Ectodermal cell (in vitro differentiated cells): ENCODE measurements around the gene HFM1.
"Not testable (repeated sequence)": the region's sequence is repeated elsewhere in the genome, so short reads cannot be mapped to it uniquely, and the experiment has no call there.

ENCODE experiments used
- H3K27ac ChIP-seq: 2 replicates; pipeline ENCODE4 v1.7.0; 2013; ENCODE audit warnings: mild to moderate bottlenecking, low read depth, low read length; ENCODE audit not compliant: insufficient read depth, poor library complexity, severe bottlenecking
- H3K27me3 ChIP-seq: 2 replicates; pipeline ENCODE4 v1.7.0; 2013; ENCODE audit warnings: mild to moderate bottlenecking, low read length; ENCODE audit not compliant: insufficient read depth, control insufficient read depth, poor library complexity, severe bottlenecking
- H3K36me3 ChIP-seq: one replicate; pipeline ENCODE4 v1.7.0; 2013; ENCODE audit warnings: low read length; ENCODE audit not compliant: control insufficient read depth, insufficient read depth
- H3K4me1 ChIP-seq: one replicate; pipeline ENCODE4 v1.7.0; 2013; ENCODE audit warnings: low read length; ENCODE audit not compliant: control insufficient read depth, insufficient read depth
- H3K4me3 ChIP-seq: 2 replicates; pipeline ENCODE4 v1.7.0; 2013; ENCODE audit warnings: low read depth, low read length, control low read depth; ENCODE audit not compliant: insufficient read depth
- H3K9me3 ChIP-seq: 2 replicates; pipeline ENCODE4 v1.7.0; 2013; ENCODE audit warnings: mild to moderate bottlenecking, low read length, moderate library complexity; ENCODE audit not compliant: control insufficient read depth
- WGBS, 2 experiments: methylation state at CpG; one replicate each; pipeline ENCODE4 v1.1.7; 2013; ENCODE audit warnings: missing lambda C conversion rate in 2 of 2; 5-methylcytosine and 5-hydroxymethylcytosine counted together

HFM1 gene

DNA sequence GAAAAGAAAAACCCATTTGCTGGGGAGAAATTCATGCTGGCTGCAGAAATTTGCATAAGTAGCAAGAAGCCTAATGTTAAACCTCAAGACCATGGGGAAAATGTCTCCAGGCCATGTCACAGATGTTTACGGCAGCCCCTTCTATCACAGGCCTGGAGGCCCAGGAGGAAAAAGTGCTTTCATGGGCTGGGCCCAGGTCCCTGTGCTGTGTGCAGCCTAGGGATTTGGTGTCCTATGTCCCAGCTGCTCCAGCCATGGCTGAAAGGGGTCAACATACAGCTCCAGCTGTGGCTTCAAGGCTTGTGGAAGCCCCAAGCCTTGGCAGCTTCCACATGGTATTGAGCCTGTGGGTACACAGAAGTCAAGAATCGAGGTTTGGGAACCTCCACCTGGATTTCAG lies 93.0 kb downstream of the HFM1 start:
- H3K27me3 ChIP-seq = no peaks in the 10 kb centered on the region
- H3K27ac ChIP-seq = no peak overlapping the region
- WGBS, 2 experiments = 93 to 96% methylated on average over 2 of the region's 2 CpGs
- H3K9me3 ChIP-seq = no peaks in the 10 kb centered on the region
- no peaks in the 10 kb centered on the region for H3K4me1 ChIP-seq
- H3K36me3 ChIP-seq = peaks cover 3% of the 10 kb centered on the region
- H3K4me3 ChIP-seq = no peak overlapping the region

DNA sequence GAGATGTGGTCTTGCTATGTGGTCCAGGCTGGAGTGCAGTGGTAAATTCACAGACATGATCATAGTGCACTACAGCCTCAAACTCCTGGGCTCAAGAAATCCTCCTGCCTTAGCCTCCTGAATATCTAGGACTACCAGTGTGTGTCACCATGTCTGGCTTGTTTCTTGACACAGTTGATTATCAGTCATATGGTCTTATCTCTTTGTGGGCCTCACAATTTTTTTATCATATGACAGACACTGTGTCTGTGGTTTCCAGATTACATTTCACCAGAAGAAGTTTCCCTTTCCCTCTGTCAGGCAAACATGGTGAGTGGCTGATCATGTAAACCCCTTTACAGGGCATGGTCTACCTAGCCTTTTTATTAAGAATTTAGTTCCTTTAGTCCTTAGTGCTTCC lies 96.1 kb downstream of the HFM1 start:
- Histone ChIP-seq H3K36me3 (peaks cover 3% of the 10 kb centered on the region), H3K4me1 (no peaks in the 10 kb centered on the region), H3K9me3 (no peaks in the 10 kb centered on the region), H3K4me3 (no peak overlapping the region), H3K27me3 (no peaks in the 10 kb centered on the region), H3K27ac (no peak overlapping the region)

DNA sequence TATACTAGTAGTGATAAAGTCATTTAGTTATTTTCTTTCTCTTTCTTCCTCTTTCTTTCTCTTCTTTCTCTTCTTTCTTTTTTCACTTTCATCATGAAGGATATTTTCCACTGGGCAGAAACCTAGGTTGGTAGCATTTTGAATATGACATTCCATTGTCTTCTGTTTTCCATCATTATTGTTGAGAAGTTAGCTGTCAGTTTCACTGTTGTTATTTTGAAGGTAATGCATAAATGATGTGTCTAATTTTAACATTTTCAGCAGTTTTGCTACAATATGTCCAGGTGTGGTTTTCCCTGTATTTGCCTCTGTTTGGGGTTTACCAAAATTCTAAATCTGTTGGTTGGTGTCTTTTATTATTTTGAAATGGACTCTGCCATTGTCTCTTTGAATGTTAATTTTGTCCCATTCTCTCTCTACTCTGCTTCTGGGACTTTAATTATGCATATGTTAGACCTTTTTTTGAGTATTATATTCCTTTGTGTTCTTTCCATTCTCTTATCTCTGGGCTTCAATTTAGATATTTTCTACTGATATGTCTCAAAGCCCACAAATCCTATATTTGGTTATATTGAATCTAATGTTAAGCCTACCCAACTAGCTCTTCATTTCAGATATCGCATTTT lies 96.7 kb downstream of the HFM1 start:
- H3K4me1 ChIP-seq = no peaks in the 10 kb centered on the region
- no peaks in the 10 kb centered on the region for H3K9me3 ChIP-seq
- no peak overlapping the region for H3K27ac ChIP-seq
- no peaks in the 10 kb centered on the region for H3K27me3 ChIP-seq
- H3K4me3 ChIP-seq = no peak overlapping the region
- H3K36me3 ChIP-seq = peaks cover 3% of the 10 kb centered on the region
- no CpG with 5 or more reads among the region's 1 CpG for WGBS, 2 experiments

DNA sequence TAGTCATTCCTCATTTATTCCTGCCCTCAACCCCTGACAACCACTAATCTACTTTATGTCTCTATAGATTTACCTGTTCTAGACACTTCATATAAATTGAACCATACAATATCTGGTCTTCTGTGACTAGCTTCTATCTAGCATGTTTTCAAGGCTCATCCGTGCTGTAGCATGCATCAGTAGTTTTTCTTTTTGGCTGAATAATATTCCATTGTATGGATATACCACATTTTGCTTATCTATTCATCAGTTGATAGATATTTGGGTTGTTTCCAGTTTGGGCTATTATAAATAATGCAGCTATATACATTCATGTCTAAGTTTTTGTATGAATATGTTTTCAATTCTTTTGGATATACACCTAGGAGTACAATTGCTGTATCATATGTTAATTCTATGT lies 101.5 kb downstream of the HFM1 start:
- H3K36me3 ChIP-seq = no peaks in the 10 kb centered on the region
- no peaks in the 10 kb centered on the region for H3K9me3 ChIP-seq
- H3K4me1 ChIP-seq = no peaks in the 10 kb centered on the region
- H3K27ac ChIP-seq = no peak overlapping the region
- no CpG with 5 or more reads among the region's 1 CpG for WGBS, 2 experiments
- H3K4me3 ChIP-seq = no peak overlapping the region
- H3K27me3 ChIP-seq = no peaks in the 10 kb centered on the region

DNA sequence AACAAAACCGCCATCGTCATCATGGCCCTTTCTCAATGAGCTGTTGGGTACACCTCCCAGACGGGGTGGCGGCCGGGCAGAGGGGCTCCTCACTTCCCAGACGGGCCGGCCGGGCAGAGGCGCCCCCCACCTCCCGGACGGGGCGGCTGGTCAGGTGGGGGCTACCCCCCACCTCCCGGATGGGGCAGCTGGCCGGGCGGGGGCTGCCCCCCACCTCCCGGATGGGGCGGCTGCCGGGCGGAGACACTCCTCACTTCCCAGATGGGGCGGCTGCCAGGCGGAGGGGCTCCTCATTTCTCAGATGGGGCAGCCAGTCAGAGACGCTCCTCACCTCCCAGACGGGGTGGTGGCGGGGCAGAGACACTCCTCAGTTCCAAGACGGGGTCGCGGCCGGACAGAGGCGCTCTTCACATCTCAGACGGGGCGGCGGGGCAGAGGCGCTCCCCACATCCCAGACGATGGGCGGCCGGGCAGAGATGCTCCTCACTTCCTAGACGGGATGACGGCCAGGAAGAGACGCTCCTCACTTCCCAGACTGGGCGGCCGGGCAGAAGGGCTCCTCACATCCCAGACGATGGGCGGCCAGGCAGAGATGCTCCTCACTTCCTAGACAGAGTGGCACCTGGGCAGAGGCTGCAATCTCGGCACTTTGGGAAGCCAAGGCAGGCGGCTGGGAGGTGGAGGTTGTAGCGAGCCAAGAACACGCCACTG lies 115.6 kb downstream of the HFM1 start:
- not testable (repeated sequence) for H3K27me3 ChIP-seq, H3K36me3 ChIP-seq, H3K4me1 ChIP-seq, H3K4me3 ChIP-seq, H3K27ac ChIP-seq, H3K9me3 ChIP-seq
- WGBS, 2 experiments = 90 to 91% methylated on average over 37 to 40 of the region's 47 CpGs

DNA sequence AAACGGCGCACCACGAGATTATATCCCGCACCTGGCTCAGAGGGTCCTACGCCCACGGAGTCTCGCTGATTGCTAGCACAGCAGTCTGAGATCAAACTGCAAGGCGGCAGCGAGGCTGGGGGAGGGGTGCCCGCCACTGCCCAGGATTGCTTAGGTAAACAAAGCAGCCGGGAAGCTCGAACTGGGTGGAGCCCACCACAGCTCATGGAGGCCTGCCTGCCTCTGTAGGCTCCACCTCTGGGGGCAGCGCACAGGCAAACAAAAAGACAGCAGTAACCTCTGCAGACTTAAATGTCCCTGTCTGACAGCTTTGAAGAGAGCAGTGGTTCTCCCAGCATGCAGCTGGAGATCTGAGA lies 117.7 kb downstream of the HFM1 start:
- not testable (repeated sequence) for H3K27me3 ChIP-seq, H3K9me3 ChIP-seq, H3K36me3 ChIP-seq, H3K27ac ChIP-seq, H3K4me1 ChIP-seq, H3K4me3 ChIP-seq
- 42 to 56% methylated on average over 8 to 9 of the region's 13 CpGs for WGBS, 2 experiments

DNA sequence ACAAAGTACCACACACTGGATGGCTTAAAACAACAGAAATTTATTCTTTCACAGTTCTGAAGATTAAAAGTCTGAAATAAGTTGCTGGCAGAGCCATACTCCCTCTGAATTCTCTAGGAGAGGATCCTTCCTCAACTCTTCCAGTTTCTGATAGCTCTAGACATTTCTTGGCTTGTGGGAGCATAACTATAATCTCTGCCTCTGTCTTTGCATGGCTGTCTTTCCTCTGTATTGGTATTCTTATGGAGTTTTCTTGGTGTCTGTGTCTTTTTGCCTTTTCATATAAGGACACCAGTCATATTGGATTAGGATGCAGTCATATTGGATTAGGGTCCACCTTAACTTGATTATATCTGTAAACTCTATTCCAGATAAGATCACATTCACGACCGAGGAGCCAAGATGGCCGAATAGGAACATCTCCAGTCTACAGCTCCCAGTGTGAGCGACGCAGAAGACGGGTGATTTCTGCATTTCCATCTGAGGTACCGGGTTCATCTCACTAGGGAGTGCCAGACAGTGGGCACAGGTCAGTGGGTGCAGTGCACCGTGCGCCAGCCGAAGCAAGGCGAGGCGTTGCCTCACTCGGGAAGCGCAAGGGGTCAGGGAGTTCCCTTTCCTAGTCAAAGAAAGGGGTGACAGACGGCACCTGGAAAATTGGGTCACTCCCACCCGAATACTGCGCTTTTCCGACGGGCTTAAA lies 118.2 kb downstream of the HFM1 start:
- H3K9me3 ChIP-seq, H3K36me3 ChIP-seq, H3K27me3 ChIP-seq, H3K4me1 ChIP-seq, H3K4me3 ChIP-seq, H3K27ac ChIP-seq: not testable (repeated sequence)
- 96 to 98% methylated on average over 14 of the region's 19 CpGs for WGBS, 2 experiments

DNA sequence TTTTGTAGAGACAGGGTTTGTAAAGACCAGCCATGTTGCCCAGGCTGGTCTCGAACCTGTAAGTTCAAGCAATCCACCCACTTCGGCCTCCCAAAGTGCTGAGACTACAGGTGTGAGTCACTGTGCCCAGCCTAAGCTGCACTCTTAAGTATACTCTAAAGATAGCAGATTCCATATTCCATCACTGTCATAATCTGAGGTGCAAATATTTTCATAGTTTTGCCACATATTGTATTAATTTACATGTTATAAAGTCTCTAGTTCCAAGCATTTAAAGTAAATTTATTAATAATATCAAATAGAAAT lies 121.3 kb downstream of the HFM1 start:
- H3K4me1 ChIP-seq = no peaks in the 10 kb centered on the region
- no peaks in the 10 kb centered on the region for H3K9me3 ChIP-seq
- H3K27me3 ChIP-seq = no peaks in the 10 kb centered on the region
- H3K36me3 ChIP-seq = no peaks in the 10 kb centered on the region
- 86 to 94% methylated on average over 2 of the region's 2 CpGs for WGBS, 2 experiments
- H3K27ac ChIP-seq = no peak overlapping the region
- no peak overlapping the region for H3K4me3 ChIP-seq

DNA sequence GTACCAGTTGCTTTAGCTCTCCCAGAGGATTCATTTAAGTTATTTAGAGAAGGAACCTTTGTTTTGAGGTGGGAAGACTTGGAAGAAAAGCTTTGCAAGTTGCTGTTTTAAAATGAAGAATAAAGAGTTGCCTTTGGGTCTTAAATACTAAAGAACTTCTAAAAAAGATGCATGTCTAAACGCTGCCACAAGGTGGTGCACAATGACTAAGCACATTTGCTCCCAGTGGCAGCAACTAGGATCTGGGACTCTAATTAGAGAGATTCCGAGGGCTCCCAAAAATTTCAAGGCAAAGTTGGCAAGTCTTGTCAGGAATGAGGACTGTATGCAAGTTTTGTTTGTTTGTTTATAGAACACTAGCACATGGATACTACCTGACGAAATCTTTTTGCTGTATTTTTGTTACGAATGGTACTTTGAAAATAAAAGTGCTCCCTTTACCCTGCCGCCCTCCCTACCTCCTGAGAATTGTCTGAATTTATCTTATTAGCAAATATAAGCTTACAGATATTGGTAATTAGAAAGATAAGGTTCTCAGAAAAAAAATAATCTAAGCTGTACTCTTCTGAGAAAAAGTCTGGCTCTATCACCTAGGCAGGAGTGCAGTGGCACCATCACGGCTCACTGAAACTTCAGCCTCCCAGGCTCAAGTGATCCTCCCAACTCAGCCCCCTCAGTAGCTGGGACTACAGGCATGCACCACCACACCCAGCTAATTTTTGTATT lies 121.8 kb downstream of the HFM1 start:
- H3K4me1 ChIP-seq = no peaks in the 10 kb centered on the region
- H3K36me3 ChIP-seq = no peaks in the 10 kb centered on the region
- no peaks in the 10 kb centered on the region for H3K9me3 ChIP-seq
- no peaks in the 10 kb centered on the region for H3K27me3 ChIP-seq
- H3K4me3 ChIP-seq = no peak overlapping the region
- no peak overlapping the region for H3K27ac ChIP-seq
- WGBS, 2 experiments = 54 to 57% methylated on average over 4 to 5 of the region's 6 CpGs

DNA sequence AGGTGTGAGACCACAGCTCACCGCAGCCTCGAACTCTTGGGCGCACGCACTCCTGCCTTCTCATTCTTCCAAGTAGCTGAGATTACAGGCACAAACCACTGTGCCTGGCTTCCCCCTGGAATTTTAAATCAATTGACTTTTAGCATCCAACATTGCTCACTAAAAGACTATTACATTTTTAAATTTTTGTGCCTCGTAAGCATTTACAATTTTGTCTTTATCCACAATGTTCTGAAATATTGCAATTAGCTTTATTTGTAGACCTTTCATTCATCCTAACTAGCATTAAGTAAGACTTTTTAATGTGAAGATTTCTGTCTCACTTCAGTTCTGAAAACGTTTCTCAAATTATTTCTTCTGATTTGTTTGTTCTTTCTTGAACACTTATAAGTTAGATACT lies 122.9 kb downstream of the HFM1 start:
- H3K36me3 ChIP-seq = no peaks in the 10 kb centered on the region
- H3K9me3 ChIP-seq = no peaks in the 10 kb centered on the region
- WGBS, 2 experiments = 73 to 75% methylated on average over 4 to 6 of the region's 6 CpGs
- H3K4me1 ChIP-seq = no peaks in the 10 kb centered on the region
- no peaks in the 10 kb centered on the region for H3K27me3 ChIP-seq
- no peak overlapping the region for H3K4me3 ChIP-seq
- no peak overlapping the region for H3K27ac ChIP-seq
